Panc1 (cell line): ENCODE measurements around the gene PSMD3. TPM values are rescaled to one million over a fixed set of nuclear protein-coding genes. Genes with fewer than 3 reads are reported as not detected.
"Not testable (repeated sequence)": the region's sequence is repeated elsewhere in the genome, so short reads cannot be mapped to it uniquely, and the experiment has no call there.

Experiments
- ATAC-seq: fragments of 200-7000 bp; cut with Tn5 transposase; 2 replicates; pipeline ENCODE4 v1.9.1; 2020; ENCODE audit warnings: mild to moderate bottlenecking, moderate library complexity
- BruUV-seq: library from RNA; stranded (reverse); fragments of 400-500 nt; replicated peaks from 2 replicates; lab custom pipeline; 2021; lab: Mats Ljungman, UMichigan
- CTCF ChIA-PET: fragments of 300-600 bp; sonication (Branson Sonifier 250); formaldehyde crosslinking; loops from one replicate; lab custom pipeline; 2022; ENCODE audit warnings: antibody characterized with exemption; lab: Charles Lee
- POLR2A ChIA-PET: fragments of 300-600 bp; sonication (Branson Sonifier 250); formaldehyde crosslinking; loops from one replicate; lab custom pipeline; 2022; ENCODE audit warnings: antibody characterized with exemption; lab: Charles Lee
- DNase-seq: peaks from one replicate; pipeline ENCODE4 v3.0.0-alpha.2; 2010; ENCODE audit warnings: low read depth, low spot score
- H3K27ac ChIP-seq: 2 replicates; pipeline ENCODE4 v1.5.1; 2011; ENCODE audit warnings: mild to moderate bottlenecking, low read length, inconsistent platforms
- H3K27me3 ChIP-seq: fragments of 200-500 bp; sonication (Bioruptor generic); 2 replicates; pipeline ENCODE4 v1.6.0; 2014; ENCODE audit warnings: low read length, inconsistent platforms; ENCODE audit not compliant: control insufficient read depth, insufficient read depth
- H3K36me3 ChIP-seq: fragments of 200-500 bp; sonication (Bioruptor generic); 2 replicates; pipeline ENCODE4 v1.5.1; 2014; ENCODE audit warnings: inconsistent platforms, mild to moderate bottlenecking, low read length, moderate library complexity; ENCODE audit not compliant: control insufficient read depth, insufficient read depth
- H3K4me1 ChIP-seq: 2 replicates; pipeline ENCODE4 v1.5.1; 2011; ENCODE audit warnings: inconsistent platforms, mild to moderate bottlenecking, low read length, moderate library complexity; ENCODE audit not compliant: control insufficient read depth, insufficient read depth
- H3K4me3 ChIP-seq, 2 experiments: 2 replicates each; pipeline ENCODE4 v1.5.1; 2011 to 2012; ENCODE audit warnings: low read depth in 2 of 2, low read length in 2 of 2, mild to moderate bottlenecking in 2 of 2, inconsistent platforms in 1 of 2, moderate library complexity in 1 of 2
- H3K9me3 ChIP-seq: fragments of 200-500 bp; sonication (Bioruptor generic); 2 replicates; pipeline ENCODE4 v1.5.1; 2014; ENCODE audit warnings: low read depth, mild to moderate bottlenecking, inconsistent platforms, low read length, moderate library complexity; ENCODE audit not compliant: control insufficient read depth, insufficient read depth
- CTCF ChIP-seq: fragments of 450-650 bp; IDR thresholded peaks from 2 replicates; pipeline ENCODE4 v1.5.1; 2017; ENCODE audit warnings: mild to moderate bottlenecking
- REST ChIP-seq, 2 experiments: IDR thresholded peaks; 2 replicates each; pipeline ENCODE4 v1.6.1; 2011 to 2012; ENCODE audit warnings: low read depth in 2 of 2, control low read depth in 1 of 2, low read length in 1 of 2, mild to moderate bottlenecking in 1 of 2, moderate library complexity in 1 of 2; ENCODE audit not compliant: insufficient read depth in 1 of 2
- SIN3A ChIP-seq: IDR thresholded peaks from 2 replicates; pipeline ENCODE4 v1.6.1; 2012; ENCODE audit warnings: low read depth, mild to moderate bottlenecking, low read length, moderate library complexity, borderline replicate concordance; ENCODE audit not compliant: insufficient read depth
- TCF7L2 ChIP-seq: IDR thresholded peaks from 2 replicates; pipeline ENCODE4 v1.6.1; 2011; ENCODE audit warnings: mild to moderate bottlenecking, low read depth, low read length, inconsistent platforms
- in situ Hi-C: cut with HindIII; loops from 2 replicates; pipeline ENCODE4 v1.10.0; 2016; ENCODE audit warnings: low sequenced_read_pairs, low pct_unique_long_range_greater_than_20kb
- intact Hi-C: fragments of 100-400 bp; cut with micrococcal nuclease; formaldehyde crosslinking; loops from one replicate; pipeline ENCODE4 v1.10.0; 2022; ENCODE audit not compliant: unreplicated experiment
- total RNA-seq: library from RNA; stranded (reverse); gene quantifications from one replicate; pipeline ENCODE4 v1.2.1, GENCODE V29; 2021; ENCODE audit not compliant: unreplicated experiment

PSMD3 gene
- total RNA-seq, 1 experiment from 2014 or later = 175 TPM

- intact Hi-C loops (no loop called here), in situ Hi-C loops (no loop called here)
- CTCF ChIA-PET = interaction anchor here (0.7 kb wide), 1 partner anchor 22 kb away, joined by 7 read pairs; no protein-coding TSS in a partner anchor
Measured at GRCh38 chr17:40005520-40005919, 24.9 kb downstream of the PSMD3 start.

GRCh38 chr17:40010946-40011500 lies 30.4 kb downstream of the PSMD3 start:
- BruUV-seq, H3K36me3 ChIP-seq, H3K9me3 ChIP-seq, H3K27me3 ChIP-seq, in situ Hi-C loops, H3K4me3 ChIP-seq, H3K27ac ChIP-seq, ATAC-seq, H3K4me1 ChIP-seq, DNase-seq, POLR2A ChIA-PET: not testable (repeated sequence)
- CTCF ChIA-PET = interaction anchor here (0.6 to 1.3 kb wide), 2 partner anchors 9 to 11 kb away, joined by 3 to 5 read pairs; no protein-coding TSS in a partner anchor
- intact Hi-C loops = loop anchor here (10.0 kb wide), 1 partner anchor 104 kb away; no protein-coding TSS in a partner anchor

More at GRCh38 chr17:40005520-40005919, 24.9 kb downstream of the PSMD3 start:
- no TSS peak for BruUV-seq
- DNase-seq (no peak), ATAC-seq (no peak)
- Histone ChIP-seq H3K27me3 (no peaks in the 10 kb centered on the region), H3K4me3 (no peak overlapping the region), H3K27ac (no peak overlapping the region), H3K4me1 (no peaks in the 10 kb centered on the region), H3K9me3 (no peaks in the 10 kb centered on the region), H3K36me3 (no peaks in the 10 kb centered on the region)
- TF ChIP-seq CTCF = no peak
- TF ChIP-seq REST (IDR thresholded peaks at IDR 0.05; ENCODE audit: insufficient read depth in 1 of 2, low read depth in 2 of 2, low read length in 1 of 2) = no peak
- no peak for TF ChIP-seq TCF7L2
- no peak for TF ChIP-seq SIN3A
- POLR2A ChIA-PET = interaction anchor here (0.7 kb wide), 1 partner anchor 223 kb away, joined by 4 read pairs; no protein-coding TSS in a partner anchor

- H3K27me3 ChIP-seq, POLR2A ChIA-PET, H3K36me3 ChIP-seq, H3K4me3 ChIP-seq, H3K27ac ChIP-seq, ATAC-seq, H3K9me3 ChIP-seq, in situ Hi-C loops, BruUV-seq, H3K4me1 ChIP-seq, DNase-seq: not testable (repeated sequence)
- CTCF ChIA-PET = interaction anchor here (0.5 to 1.8 kb wide), 6 partner anchors 10 to 277 kb away, joined by 3 to 8 read pairs (median 5); partner anchors contain the start of gene PSMD3
- intact Hi-C loops = loop anchor here (10.0 kb wide), 1 partner anchor 103 kb away; no protein-coding TSS in a partner anchor
Measured at GRCh38 chr17:40012017-40012647, 31.5 kb downstream of the PSMD3 start.
